Measurements from ENCODE around the gene CHST11. TPM values are rescaled to one million over a fixed set of nuclear protein-coding genes. Genes with fewer than 3 reads are reported as not detected.

CHST11 gene
- total RNA-seq, 2 donors from 2014 or later: 7.8 to 11.9 TPM

DNA sequence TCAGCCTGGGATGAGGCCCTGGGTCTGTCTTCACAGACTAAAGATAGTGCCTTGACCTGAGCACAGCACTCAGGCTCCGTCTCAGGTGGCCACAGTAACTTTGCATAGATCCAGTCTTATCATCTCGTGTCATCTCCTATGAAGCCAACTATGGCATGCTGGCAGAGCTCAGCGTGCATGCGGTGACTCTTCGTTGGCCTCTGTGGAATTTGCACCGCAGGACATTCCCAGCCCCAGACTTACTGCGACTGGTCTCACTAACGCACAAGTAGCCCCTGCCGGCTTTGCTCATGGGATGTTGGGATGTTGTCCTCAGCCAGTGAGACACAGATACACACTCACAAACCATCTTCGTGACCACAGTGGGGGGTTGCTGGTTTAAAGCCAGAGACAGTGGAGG lies 199.6 kb downstream of the CHST11 start:
- Histone ChIP-seq H3K9me3 (no peaks in the 10 kb centered on the region), H3K4me1 (peaks cover 0 to 11% of the 10 kb centered on the region in 2 donors), H3K27ac (no peak overlapping the region), H3K4me3 (no peak overlapping the region), H3K36me3 (no peaks in the 10 kb centered on the region), H3K27me3 (no peaks in the 10 kb centered on the region)
- DNase-seq (ENCODE audit: low spot score): no peak
- TF ChIP-seq, protein P1, sequence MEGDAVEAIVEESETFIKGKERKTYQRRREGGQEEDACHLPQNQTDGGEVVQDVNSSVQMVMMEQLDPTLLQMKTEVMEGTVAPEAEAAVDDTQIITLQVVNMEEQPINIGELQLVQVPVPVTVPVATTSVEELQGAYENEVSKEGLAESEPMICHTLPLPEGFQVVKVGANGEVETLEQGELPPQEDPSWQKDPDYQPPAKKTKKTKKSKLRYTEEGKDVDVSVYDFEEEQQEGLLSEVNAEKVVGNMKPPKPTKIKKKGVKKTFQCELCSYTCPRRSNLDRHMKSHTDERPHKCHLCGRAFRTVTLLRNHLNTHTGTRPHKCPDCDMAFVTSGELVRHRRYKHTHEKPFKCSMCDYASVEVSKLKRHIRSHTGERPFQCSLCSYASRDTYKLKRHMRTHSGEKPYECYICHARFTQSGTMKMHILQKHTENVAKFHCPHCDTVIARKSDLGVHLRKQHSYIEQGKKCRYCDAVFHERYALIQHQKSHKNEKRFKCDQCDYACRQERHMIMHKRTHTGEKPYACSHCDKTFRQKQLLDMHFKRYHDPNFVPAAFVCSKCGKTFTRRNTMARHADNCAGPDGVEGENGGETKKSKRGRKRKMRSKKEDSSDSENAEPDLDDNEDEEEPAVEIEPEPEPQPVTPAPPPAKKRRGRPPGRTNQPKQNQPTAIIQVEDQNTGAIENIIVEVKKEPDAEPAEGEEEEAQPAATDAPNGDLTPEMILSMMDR (IDR thresholded peaks at IDR 0.05): no peak

GRCh38 chr12:104656921-104657320 lies 200.2 kb downstream of the CHST11 start:
- no peaks in the 10 kb centered on the region for H3K9me3 ChIP-seq
- DNase-seq (ENCODE audit: low spot score): no peak
- H3K4me3 ChIP-seq: no peak overlapping the region
- H3K27me3 ChIP-seq: no peaks in the 10 kb centered on the region
- peaks cover 0 to 11% of the 10 kb centered on the region in 2 donors for H3K4me1 ChIP-seq
- TF ChIP-seq, protein P1 (IDR thresholded peaks at IDR 0.05): no peak
- H3K27ac ChIP-seq: no peak overlapping the region
- no peaks in the 10 kb centered on the region for H3K36me3 ChIP-seq

DNA sequence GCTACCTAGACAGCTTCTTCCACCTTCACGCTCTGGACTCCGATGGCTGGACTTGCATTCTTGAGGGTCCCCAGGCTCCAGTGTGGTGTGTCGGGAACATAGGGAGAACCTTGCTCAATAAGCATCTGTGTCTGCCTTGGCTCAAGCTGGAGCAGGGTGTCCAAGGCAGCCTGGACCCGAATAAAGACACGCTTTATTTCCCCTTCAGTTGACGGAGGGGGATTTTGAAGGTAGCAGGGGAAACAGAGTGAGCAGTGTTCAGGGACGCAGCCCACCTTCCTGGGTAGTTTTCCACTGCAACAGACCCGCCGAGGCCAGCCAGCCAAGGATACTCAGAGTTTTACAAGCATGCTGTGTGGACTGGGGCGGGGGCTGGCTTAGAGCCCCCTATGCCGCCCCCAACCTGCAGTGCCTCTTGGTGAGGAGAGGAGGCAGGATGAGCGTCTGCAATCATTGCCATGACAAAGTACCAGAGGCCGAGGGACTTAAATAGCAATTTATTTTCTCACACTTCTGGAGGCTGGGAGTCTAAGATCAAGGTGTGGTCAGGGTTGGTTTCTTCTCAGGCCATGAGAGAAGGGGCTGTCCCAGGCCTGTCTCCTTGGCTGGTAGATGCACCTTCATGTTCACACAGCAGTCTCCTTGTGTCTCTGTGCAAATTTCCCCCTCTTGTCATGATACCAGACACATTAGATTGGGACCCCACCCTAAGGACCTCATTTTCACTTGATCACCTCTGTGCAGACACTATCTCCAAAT lies 201.2 kb downstream of the CHST11 start:
- DNase-seq (ENCODE audit: low spot score): no peak
- H3K27me3 ChIP-seq: no peaks in the 10 kb centered on the region
- H3K4me1 ChIP-seq: peaks cover 0 to 11% of the 10 kb centered on the region in 2 donors
- H3K9me3 ChIP-seq: no peaks in the 10 kb centered on the region
- H3K4me3 ChIP-seq: no peak overlapping the region
- TF ChIP-seq, protein P1 (IDR thresholded peaks at IDR 0.05): no peak
- H3K27ac ChIP-seq: no peak overlapping the region
- no peaks in the 10 kb centered on the region for H3K36me3 ChIP-seq

DNA sequence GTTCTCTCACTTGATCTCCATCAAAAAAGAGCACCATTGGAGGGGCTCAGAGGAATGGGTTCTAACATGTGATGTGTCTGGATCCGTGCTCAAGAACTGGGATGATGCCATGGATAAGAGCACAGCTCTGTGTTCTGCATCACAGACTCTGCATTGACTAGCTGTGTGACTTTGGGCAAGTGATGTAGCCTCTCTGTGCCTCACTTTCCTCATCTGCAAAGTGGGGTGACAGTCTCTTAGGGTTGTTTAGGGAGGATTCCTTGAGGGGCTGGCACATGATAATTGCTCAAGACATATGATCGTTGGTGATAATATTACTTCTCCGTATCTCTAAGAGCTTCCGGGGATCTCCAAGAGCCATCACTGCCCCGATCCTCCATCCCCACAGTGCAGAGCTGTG lies 202.3 kb downstream of the CHST11 start:
- H3K4me1 ChIP-seq: peaks cover 0 to 11% of the 10 kb centered on the region in 2 donors
- H3K36me3 ChIP-seq: no peaks in the 10 kb centered on the region
- H3K27ac ChIP-seq: no peak overlapping the region
- no peaks in the 10 kb centered on the region for H3K27me3 ChIP-seq
- TF ChIP-seq, protein P1 (IDR thresholded peaks at IDR 0.05): no peak
- DNase-seq (ENCODE audit: low spot score): no peak
- no peaks in the 10 kb centered on the region for H3K9me3 ChIP-seq
- no peak overlapping the region for H3K4me3 ChIP-seq

GRCh38 chr12:104662203-104662602 lies 205.5 kb downstream of the CHST11 start:
- DNase-seq (ENCODE audit: low spot score): no peak
- no peak overlapping the region for H3K4me3 ChIP-seq
- H3K27ac ChIP-seq: no peak overlapping the region
- no peaks in the 10 kb centered on the region for H3K36me3 ChIP-seq
- H3K27me3 ChIP-seq: no peaks in the 10 kb centered on the region
- no peaks in the 10 kb centered on the region for H3K9me3 ChIP-seq
- H3K4me1 ChIP-seq: peaks cover 0 to 6% of the 10 kb centered on the region in 2 donors
- TF ChIP-seq, protein P1 (IDR thresholded peaks at IDR 0.05): no peak

GRCh38 chr12:104662908-104663307 lies 206.2 kb downstream of the CHST11 start:
- Histone ChIP-seq H3K36me3 (no peaks in the 10 kb centered on the region), H3K4me3 (no peak overlapping the region), H3K27ac (no peak overlapping the region), H3K4me1 (peaks cover 0 to 12% of the 10 kb centered on the region in 2 donors), H3K9me3 (no peaks in the 10 kb centered on the region), H3K27me3 (no peaks in the 10 kb centered on the region)
- TF ChIP-seq, protein P1 (IDR thresholded peaks at IDR 0.05): no peak
- no peak for DNase-seq (ENCODE audit: low spot score)

Data from right atrium auricular region (tissue), 2 donors.